Natural killer cell (primary cell): ENCODE measurements around the gene ADAM17. TPM values are rescaled to one million over a fixed set of nuclear protein-coding genes. Genes with fewer than 3 reads are reported as not detected.
A peak's percentile ranks its signal among the peaks of the same experiment; 100 is the strongest.

Experiments used
- ATAC-seq, 3 donors: fragments of 150-1000 bp in 2 of 3; fragments of 200-7000 bp in 1 of 3; cut with Tn5 transposase; 1 replicate in 1 of 3; 2 replicates in 2 of 3; pipeline ENCODE4 v1.10.0; 2021; ENCODE audit warnings: mild to moderate bottlenecking in 2 of 3, moderate library complexity in 2 of 3
- DNase-seq, 2 donors: peaks; one replicate each; pipeline versions ENCODE4 v3.0.0 to v3.0.0-alpha.2; 2013 to 2021; ENCODE audit warnings: mixed read lengths in 1 of 2
- H3K27ac ChIP-seq: one replicate; pipeline ENCODE4 v1.5.1; 2013; ENCODE audit warnings: mild to moderate bottlenecking, low read length
- H3K27me3 ChIP-seq: one replicate; pipeline ENCODE4 v1.6.1; 2013; ENCODE audit warnings: low read length; ENCODE audit not compliant: control insufficient read depth, insufficient read depth
- H3K36me3 ChIP-seq: one replicate; pipeline ENCODE4 v1.6.1; 2013; ENCODE audit warnings: low read length; ENCODE audit not compliant: control insufficient read depth, insufficient read depth
- H3K4me1 ChIP-seq: one replicate; pipeline ENCODE4 v1.6.1; 2013; ENCODE audit warnings: low read length; ENCODE audit not compliant: control insufficient read depth, insufficient read depth
- H3K4me3 ChIP-seq: one replicate; pipeline ENCODE4 v1.5.1; 2013; ENCODE audit warnings: low read length
- H3K9me3 ChIP-seq: one replicate; pipeline ENCODE4 v1.6.1; 2013; ENCODE audit warnings: low read length; ENCODE audit not compliant: control insufficient read depth, insufficient read depth
- H3K27ac Mint-ChIP-seq, 2 donors: one replicate each; pipeline ENCODE4 v1.8.0; 2022; ENCODE audit warnings: mild to moderate bottlenecking in 2 of 2, mixed read lengths in 2 of 2, moderate library complexity in 1 of 2
- H3K27me3 Mint-ChIP-seq, 2 donors: one replicate each; pipeline ENCODE4 v1.8.0; 2022; ENCODE audit warnings: low read depth in 2 of 2, mixed read lengths in 2 of 2
- H3K36me3 Mint-ChIP-seq: one replicate; pipeline ENCODE4 v1.8.0; 2022; ENCODE audit warnings: mixed read lengths
- H3K4me1 Mint-ChIP-seq, 2 donors: one replicate each; pipeline ENCODE4 v1.8.0; 2022; ENCODE audit warnings: mixed read lengths in 2 of 2
- H3K4me3 Mint-ChIP-seq: one replicate; pipeline ENCODE4 v1.8.0; 2022; ENCODE audit warnings: mild to moderate bottlenecking, moderate library complexity, mixed read lengths
- H3K9me3 Mint-ChIP-seq, 2 donors: one replicate each; pipeline ENCODE4 v1.8.0; 2022; ENCODE audit warnings: mixed read lengths in 2 of 2
- CTCF ChIP-seq: fragments of 200-600 bp; IDR thresholded peaks from one replicate; pipeline ENCODE4 v1.8.0; 2022; ENCODE audit warnings: antibody characterized with exemption
- WGBS: methylation state at CpG from one replicate; pipeline ENCODE4 v1.1.7; 2013; ENCODE audit warnings: missing lambda C conversion rate; ENCODE audit not compliant: insufficient coverage; 5-methylcytosine and 5-hydroxymethylcytosine counted together
- intact Hi-C: fragments of 100-400 bp; cut with micrococcal nuclease; formaldehyde crosslinking; loops from one replicate; pipeline ENCODE4 v1.14.2; 2022
- total RNA-seq, 4 donors: library from RNA; stranded (reverse); fragments of 120-200 nt in 1 of 4; gene quantifications; one replicate each; pipeline versions ENCODE4 v1.2.3 to v1.2.4, GENCODE V29; 2013 to 2022

The ADAM17 gene
- total RNA-seq, 3 donors from 2014 or later (not counting 1 experiment from before 2014, with no cell fraction given), result 44.0 to 53.8 (median 46.8) TPM

- Mint-ChIP-seq H3K4me1 (no peaks in the 10 kb centered on the region), H3K27ac (no peak overlapping the region), H3K27me3 (no peaks in the 10 kb centered on the region), H3K4me3 (no peak overlapping the region), H3K36me3 (no peaks in the 10 kb centered on the region), H3K9me3 (no peaks in the 10 kb centered on the region)
- H3K9me3 ChIP-seq, result no peaks in the 10 kb centered on the region
- no peaks in the 10 kb centered on the region for H3K27me3 ChIP-seq
- no peak overlapping the region for H3K4me3 ChIP-seq
- H3K4me1 ChIP-seq, result no peaks in the 10 kb centered on the region
- 92% methylated on average over 8 of the region's 11 CpGs for WGBS
- DNase-seq (no peak), ATAC-seq (no peak)
- no peak overlapping the region for H3K27ac ChIP-seq
- no peak for TF ChIP-seq CTCF
- intact Hi-C loops, result no loop called here
- no peaks in the 10 kb centered on the region for H3K36me3 ChIP-seq
Observed at GRCh38 chr2:9565436-9566153, 10.0 kb upstream of the ADAM17 start.

GRCh38 chr2:9560628-9561027 is 5.0 kb upstream of the ADAM17 start:
- no peak for DNase-seq
- Mint-ChIP-seq H3K27me3 (no peaks in the 10 kb centered on the region), H3K4me3 (no peak overlapping the region), H3K36me3 (no peaks in the 10 kb centered on the region), H3K4me1 (peaks cover 9 to 16% of the 10 kb centered on the region in 2 donors), H3K27ac (no peak overlapping the region), H3K9me3 (no peaks in the 10 kb centered on the region)
- peaks cover 3% of the 10 kb centered on the region for H3K4me1 ChIP-seq
- H3K9me3 ChIP-seq, result no peaks in the 10 kb centered on the region
- H3K27ac ChIP-seq, result no peak overlapping the region
- WGBS, result 100% methylated on average over 1 of the region's 2 CpGs
- intact Hi-C loops, result no loop called here
- no peak for TF ChIP-seq CTCF
- no peaks in the 10 kb centered on the region for H3K36me3 ChIP-seq
- no peak for ATAC-seq
- no peaks in the 10 kb centered on the region for H3K27me3 ChIP-seq
- no peak overlapping the region for H3K4me3 ChIP-seq

- Mint-ChIP-seq H3K9me3 (no peaks in the 10 kb centered on the region), H3K4me3 (no peak overlapping the region), H3K36me3 (no peaks in the 10 kb centered on the region), H3K27ac (peak overlapping the region; percentile 19 to 65), H3K4me1 (peaks cover 25 to 33% of the 10 kb centered on the region in 2 donors), H3K27me3 (no peaks in the 10 kb centered on the region)
- ATAC-seq (no peak), DNase-seq (no peak)
- no peaks in the 10 kb centered on the region for H3K27me3 ChIP-seq
- no peaks in the 10 kb centered on the region for H3K9me3 ChIP-seq
- peaks cover 10% of the 10 kb centered on the region for H3K4me1 ChIP-seq
- intact Hi-C loops, result loop anchor here (5.0 to 10.0 kb wide), 3 partner anchors 33 to 134 kb away; partner anchors contain the start of genes CPSF3 and ITGB1BP1
- no peak overlapping the region for H3K27ac ChIP-seq
- 87% methylated on average over 1 of the region's 1 CpG for WGBS
- H3K4me3 ChIP-seq, result no peak overlapping the region
- TF ChIP-seq CTCF, result no peak
- H3K36me3 ChIP-seq, result no peaks in the 10 kb centered on the region
Observed at GRCh38 chr2:9558948-9559381, 3.3 kb upstream of the ADAM17 start.
